ENCODE measurements around the gene SLC49A3.
"Not testable (repeated sequence)": the region's sequence is repeated elsewhere in the genome, so short reads cannot be mapped to it uniquely, and the experiment has no call there.

Gene SLC49A3

DNA sequence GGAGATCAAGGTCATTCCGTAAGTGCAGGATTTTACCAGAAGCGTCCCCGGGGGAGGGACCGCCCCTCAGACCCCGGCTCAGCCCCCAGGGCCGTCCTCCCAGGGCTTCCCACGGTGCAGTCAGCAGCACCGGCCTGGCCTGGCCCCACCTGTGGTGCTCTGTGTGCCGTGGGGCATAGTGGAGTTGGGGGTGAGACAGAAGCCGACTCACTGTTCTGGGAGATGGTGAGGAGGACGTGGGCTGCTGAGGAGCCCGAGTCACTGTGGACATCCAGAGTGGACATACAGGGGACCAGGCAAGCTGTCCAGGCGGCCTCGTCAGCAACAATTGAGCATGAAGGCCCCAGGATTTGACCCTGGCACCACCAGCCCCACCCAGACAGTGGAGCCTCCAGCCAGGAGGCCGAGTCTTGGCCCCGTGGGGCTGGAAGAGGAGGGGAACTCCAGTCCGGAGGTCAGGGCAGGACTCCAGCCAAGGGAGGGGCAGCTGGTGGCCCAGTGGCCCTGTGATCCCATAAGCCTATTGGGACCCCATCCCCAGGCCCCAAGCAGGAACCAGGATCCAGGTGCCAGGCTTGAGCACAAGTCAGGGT lies 34.0 kb downstream of the SLC49A3 start:
- DNase-seq (ENCODE audit: low read depth in 2 of 2, low spot score in 1 of 2), result no peak

- no peak for DNase-seq (ENCODE audit: low read depth in 2 of 2, low spot score in 1 of 2)
Measured at GRCh38 chr4:654503-654845, 34.5 kb downstream of the SLC49A3 start.

- no peak for DNase-seq (ENCODE audit: low read depth in 2 of 2, low spot score in 1 of 2)
Measured at GRCh38 chr4:653831-654502, 35.0 kb downstream of the SLC49A3 start.

GRCh38 chr4:653080-653821 lies 35.7 kb downstream of the SLC49A3 start:
- DNase-seq (ENCODE audit: low read depth in 2 of 2, low spot score in 1 of 2), result no peak

DNA sequence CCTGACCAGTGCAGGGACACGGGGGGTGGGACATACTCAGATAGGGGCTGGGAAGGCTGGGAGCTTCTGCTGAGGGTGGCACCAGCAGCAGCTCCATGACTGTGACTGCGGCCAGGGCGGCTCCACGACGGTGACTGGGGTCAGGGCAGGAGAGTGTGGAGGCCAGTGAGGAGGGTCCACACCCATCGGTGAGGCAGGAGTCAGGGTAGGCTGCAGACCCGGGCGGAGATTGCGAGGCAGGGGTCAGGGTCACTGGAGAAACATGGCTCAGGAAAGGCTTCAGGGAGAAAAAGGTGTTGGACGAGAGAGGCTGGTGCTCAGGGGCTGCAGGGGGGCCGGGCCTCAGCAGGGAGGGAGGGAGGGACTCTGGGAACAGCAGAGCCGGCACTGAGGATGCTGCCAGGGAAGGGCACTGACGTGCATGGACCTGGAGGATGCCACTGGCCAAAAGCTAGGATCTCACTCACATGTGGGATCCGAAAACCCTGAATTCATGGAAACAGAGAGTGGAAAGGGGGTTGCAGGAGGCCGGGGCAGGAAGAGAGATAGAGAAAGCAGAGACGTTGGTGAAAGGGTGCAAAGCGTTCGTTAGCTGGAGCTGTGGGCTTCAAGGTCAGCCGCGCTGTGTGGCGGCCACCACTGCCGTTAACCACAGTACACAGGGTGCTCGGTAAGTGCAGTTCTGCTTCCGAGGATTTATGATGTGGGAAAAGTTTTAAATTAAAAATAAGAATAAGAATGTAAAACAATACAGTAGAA lies 36.9 kb downstream of the SLC49A3 start:
- DNase-seq (ENCODE audit: low read depth in 2 of 2, low spot score in 1 of 2), result no peak

- DNase-seq (ENCODE audit: low read depth in 2 of 2, low spot score in 1 of 2), result no peak
Measured at GRCh38 chr4:650951-651883, 37.7 kb downstream of the SLC49A3 start.

- DNase-seq (ENCODE audit: low read depth in 2 of 2, low spot score in 1 of 2), result no peak
Measured at GRCh38 chr4:650461-650860, 38.5 kb downstream of the SLC49A3 start.

DNA sequence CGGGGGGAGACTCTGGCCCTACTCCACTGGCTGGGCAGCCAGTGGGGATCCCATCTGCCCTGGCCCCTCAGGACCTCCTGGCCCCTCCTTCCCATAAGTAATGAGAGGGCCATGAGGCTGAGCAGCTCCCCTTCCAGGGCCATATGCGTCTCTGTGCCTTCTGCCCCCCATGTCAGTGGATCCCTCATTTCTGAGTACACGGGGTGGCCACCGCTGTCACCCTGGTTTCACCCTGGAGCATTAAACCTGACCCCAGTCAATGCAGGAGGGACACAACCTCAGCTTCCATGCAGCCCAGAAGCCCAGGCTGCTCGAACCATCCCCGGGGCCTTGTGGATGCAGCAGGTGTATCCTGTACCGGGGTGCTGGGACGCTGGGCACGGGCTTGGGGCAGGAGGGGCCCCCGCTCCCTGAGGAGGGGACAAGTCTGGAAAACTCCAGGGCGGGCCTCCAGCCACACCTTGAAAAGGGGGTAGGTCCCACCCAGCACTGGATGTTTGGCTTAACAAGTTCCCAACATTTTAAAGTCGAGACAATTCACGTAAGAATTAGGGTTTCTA lies 39.1 kb downstream of the SLC49A3 start:
- no peak for DNase-seq (ENCODE audit: low read depth in 2 of 2, low spot score in 1 of 2)

GRCh38 chr4:649293-649625 lies 39.7 kb downstream of the SLC49A3 start:
- DNase-seq (ENCODE audit: low read depth in 2 of 2, low spot score in 1 of 2), result no peak

GRCh38 chr4:648579-649292 lies 40.2 kb downstream of the SLC49A3 start:
- DNase-seq (ENCODE audit: low read depth in 2 of 2, low spot score in 1 of 2), result no peak

GRCh38 chr4:647481-647880 lies 41.5 kb downstream of the SLC49A3 start:
- no peak for DNase-seq (ENCODE audit: low read depth in 2 of 2, low spot score in 1 of 2)

DNA sequence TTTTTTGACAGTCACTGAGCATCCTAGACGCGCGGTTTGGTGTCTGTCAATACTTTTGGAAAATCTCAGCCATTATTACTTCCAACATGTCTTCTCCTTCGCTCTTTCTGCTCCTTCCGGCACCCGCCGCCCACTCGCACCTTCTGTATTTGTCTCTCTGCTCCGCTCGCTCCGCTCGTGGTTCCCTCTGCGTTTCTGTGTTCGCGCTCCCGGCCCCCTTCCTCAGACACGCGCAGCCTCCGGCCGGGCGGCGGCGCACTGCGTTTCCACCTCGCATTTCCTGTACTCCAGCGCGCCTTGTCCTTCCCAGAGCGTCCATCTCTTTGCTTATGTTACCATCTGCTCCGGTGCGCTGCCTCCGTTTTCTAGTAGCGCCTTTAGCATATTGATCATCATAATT lies 42.5 kb downstream of the SLC49A3 start:
- DNase-seq (ENCODE audit: low read depth in 2 of 2, low spot score in 1 of 2), result no peak

DNA sequence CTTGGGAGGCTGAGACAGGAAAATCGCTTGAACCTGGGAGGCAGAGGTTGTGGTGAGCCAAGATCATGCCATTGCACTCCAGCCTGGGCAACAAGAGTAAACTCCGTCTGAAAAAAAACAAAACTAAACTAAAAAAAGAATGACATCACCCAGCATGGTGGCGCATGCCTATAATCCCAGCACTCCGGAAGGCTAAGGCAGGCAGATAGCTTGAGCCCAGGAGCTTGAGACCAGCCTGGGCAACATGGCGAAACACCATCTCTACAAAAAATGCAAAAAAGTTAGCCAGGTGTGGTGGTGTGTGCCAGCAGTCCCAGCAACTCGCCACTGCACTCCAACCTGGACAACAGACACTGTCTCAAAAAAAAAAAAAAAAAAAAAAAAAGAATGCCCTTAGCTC lies 46.6 kb downstream of the SLC49A3 start:
- DNase-seq (ENCODE audit: low read depth in 2 of 2, low spot score in 1 of 2), result not testable (repeated sequence)

DNA sequence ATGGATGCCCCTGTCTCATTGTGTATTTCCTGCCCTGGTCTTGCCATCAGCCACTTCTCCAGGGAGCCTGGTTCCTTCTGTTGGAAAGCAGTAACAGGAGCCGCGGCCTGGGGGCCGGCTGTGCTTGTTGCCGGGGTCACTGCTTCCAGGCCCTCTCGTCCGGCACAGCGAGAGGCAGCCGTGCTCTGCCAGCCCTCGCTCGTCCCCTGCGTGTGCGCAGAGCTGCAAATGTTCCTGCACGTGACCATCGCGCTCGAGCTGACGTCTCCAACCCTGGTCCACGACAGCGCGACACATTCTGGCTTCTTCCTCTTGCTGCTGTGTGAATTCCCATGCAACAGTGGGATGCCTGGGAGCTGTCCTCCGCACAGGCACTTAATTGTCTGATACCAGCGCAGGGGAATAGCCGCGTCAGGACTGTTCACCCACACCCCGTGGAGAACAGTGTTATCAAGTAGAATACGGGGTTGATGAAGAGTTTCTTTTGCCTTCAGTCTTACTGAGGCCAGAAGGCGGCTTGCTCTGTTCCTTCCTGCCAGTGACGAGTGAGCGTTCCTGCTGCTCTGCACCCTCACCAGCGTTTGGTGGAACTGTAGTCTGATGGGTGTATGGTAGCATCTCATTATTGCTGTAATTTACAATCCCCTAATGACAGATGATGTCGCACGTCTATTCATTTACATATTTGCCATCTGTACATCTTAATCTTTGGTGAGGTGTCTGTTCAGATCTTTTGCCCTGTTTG lies 51.2 kb downstream of the SLC49A3 start:
- no peak for DNase-seq (ENCODE audit: low read depth in 2 of 2, low spot score in 1 of 2)

GRCh38 chr4:636628-637159 lies 52.3 kb downstream of the SLC49A3 start:
- no peak for DNase-seq (ENCODE audit: low read depth in 2 of 2, low spot score in 1 of 2)

DNA sequence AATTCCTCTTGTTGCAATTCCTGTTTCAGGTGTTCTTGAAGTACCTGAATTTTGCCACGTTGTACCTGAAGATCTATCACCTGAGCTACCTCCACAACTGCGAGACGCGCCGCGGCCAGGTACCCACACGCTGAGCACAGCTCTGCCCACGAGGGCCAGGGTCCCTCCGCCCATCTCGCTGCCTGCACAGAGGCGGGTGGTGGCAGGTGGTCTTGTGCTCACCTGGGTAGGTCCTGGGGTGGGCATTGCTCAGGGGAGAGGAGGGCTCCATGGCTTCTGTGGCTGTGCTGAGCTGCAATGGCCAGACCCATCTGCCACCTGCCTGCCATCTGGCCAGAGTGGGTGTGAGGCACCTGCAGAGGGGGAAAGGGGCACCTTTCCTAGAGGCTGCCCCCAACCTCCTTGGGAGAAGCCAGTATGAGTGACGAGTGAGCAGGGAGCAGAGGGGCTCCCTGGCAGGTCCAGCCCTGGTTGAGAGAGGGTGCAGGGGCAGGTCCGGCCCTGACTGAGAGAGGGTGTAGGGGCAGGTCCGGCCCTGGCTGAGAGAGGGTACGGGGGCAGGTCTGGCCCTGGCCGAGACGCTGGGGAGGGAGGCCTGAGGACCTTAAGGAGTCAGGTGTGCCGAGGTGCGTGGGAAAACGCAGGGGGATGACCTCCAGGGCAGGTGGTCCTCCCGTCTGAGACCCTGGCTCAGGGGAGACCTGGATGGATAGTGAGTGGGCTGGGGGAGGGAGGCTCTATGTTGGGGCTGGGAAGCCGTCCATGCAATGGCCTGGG lies 52.9 kb downstream of the SLC49A3 start:
- DNase-seq (ENCODE audit: low read depth in 2 of 2, low spot score in 1 of 2), result no peak

GRCh38 chr4:635066-635835 lies 53.7 kb downstream of the SLC49A3 start:
- DNase-seq (ENCODE audit: low read depth in 2 of 2, low spot score in 1 of 2), result not testable (repeated sequence)
